WTC11 (cell line): ENCODE data around the gene C1QL2. TPM values are rescaled to one million over a fixed set of nuclear protein-coding genes. Genes with fewer than 3 reads are reported as not detected.

Experiments
- ATAC-seq: fragments of 200-7000 bp; cut with Tn5 transposase; 2 replicates; pipeline ENCODE4 v1.10.0; 2021; ENCODE audit warnings: mild to moderate bottlenecking, moderate library complexity
- CTCF ChIA-PET: fragments of 300-600 bp; sonication (Branson Sonifier 250); formaldehyde crosslinking; loops from one replicate; lab custom pipeline; 2021; ENCODE audit warnings: antibody characterized with exemption; lab: Charles Lee
- POLR2A ChIA-PET: fragments of 350-600 bp; sonication (Branson Sonifier 250); formaldehyde crosslinking; loops from one replicate; lab custom pipeline; 2021; ENCODE audit warnings: antibody characterized with exemption; lab: Charles Lee
- DNase-seq: peaks from one replicate; pipeline ENCODE4 v3.0.0; 2021; ENCODE audit warnings: low spot score
- H3K27ac Mint-ChIP-seq: 2 replicates; pipeline ENCODE4 v1.8.0; 2021; ENCODE audit warnings: mixed read lengths
- H3K27me3 Mint-ChIP-seq: 2 replicates; pipeline ENCODE4 v1.8.0; 2021; ENCODE audit warnings: low read depth, mild to moderate bottlenecking, moderate library complexity, mixed read lengths
- H3K36me3 Mint-ChIP-seq: 2 replicates; pipeline ENCODE4 v1.8.0; 2021; ENCODE audit warnings: mixed read lengths
- H3K4me1 Mint-ChIP-seq: 2 replicates; pipeline ENCODE4 v1.8.0; 2022; ENCODE audit warnings: mixed read lengths
- H3K4me3 Mint-ChIP-seq: 2 replicates; pipeline ENCODE4 v1.8.0; 2021; ENCODE audit warnings: mild to moderate bottlenecking, moderate library complexity, mixed read lengths
- H3K9me3 Mint-ChIP-seq: 2 replicates; pipeline ENCODE4 v1.8.0; 2021; ENCODE audit warnings: mixed read lengths
- ATF1 ChIP-seq: sonication (generic); formaldehyde crosslinking; IDR thresholded peaks from 2 replicates; pipeline ENCODE4 v1.8.1; 2023; ENCODE audit warnings: mild to moderate bottlenecking, moderate library complexity, missing genetic modification reagents
- ATF2 ChIP-seq: sonication (generic); formaldehyde crosslinking; IDR thresholded peaks from 2 replicates; pipeline ENCODE4 v1.8.1; 2022; ENCODE audit warnings: low read depth, missing genetic modification reagents, borderline replicate concordance
- ERG ChIP-seq: fragments of 250-450 bp; sonication (Bioruptor Pico); IDR thresholded peaks from 2 replicates; pipeline ENCODE4 v1.8.0; 2021; ENCODE audit warnings: mild to moderate bottlenecking
- ESRRA ChIP-seq: sonication (generic); formaldehyde crosslinking; IDR thresholded peaks from 2 replicates; pipeline ENCODE4 v1.8.1; 2022; ENCODE audit warnings: mild to moderate bottlenecking, missing genetic modification reagents, borderline replicate concordance
- ETV6 ChIP-seq: sonication (generic); formaldehyde crosslinking; IDR thresholded peaks from 2 replicates; pipeline ENCODE4 v1.8.1; 2022; ENCODE audit warnings: mild to moderate bottlenecking, missing genetic modification reagents
- FOXP4 ChIP-seq: sonication (generic); formaldehyde crosslinking; IDR thresholded peaks from 2 replicates; pipeline ENCODE4 v1.8.0; 2022; ENCODE audit warnings: mild to moderate bottlenecking, missing genetic modification reagents
- GABPB1 ChIP-seq: sonication (generic); formaldehyde crosslinking; IDR thresholded peaks from 2 replicates; pipeline ENCODE4 v1.8.1; 2023; ENCODE audit warnings: mild to moderate bottlenecking, missing genetic modification reagents
- IRF2 ChIP-seq: sonication (generic); formaldehyde crosslinking; IDR thresholded peaks from 2 replicates; pipeline ENCODE4 v1.8.0; 2022; ENCODE audit warnings: low read depth, missing genetic modification reagents, borderline replicate concordance
- NR1H2 ChIP-seq: sonication (generic); formaldehyde crosslinking; IDR thresholded peaks from 2 replicates; pipeline ENCODE4 v1.9.0; 2021; ENCODE audit warnings: mild to moderate bottlenecking, moderate library complexity, missing genetic modification reagents
- NR2C2 ChIP-seq: sonication (generic); formaldehyde crosslinking; IDR thresholded peaks from 2 replicates; pipeline ENCODE4 v1.8.0; 2022; ENCODE audit warnings: mild to moderate bottlenecking, missing genetic modification reagents
- PRRX2 ChIP-seq: fragments of 250-450 bp; sonication (Bioruptor Pico); IDR thresholded peaks from 2 replicates; pipeline ENCODE4 v1.8.0; 2021; ENCODE audit warnings: mild to moderate bottlenecking
- ZNF416 ChIP-seq: fragments of 250-450 bp; sonication (Bioruptor Pico); IDR thresholded peaks from 2 replicates; pipeline ENCODE4 v1.9.0; 2021; ENCODE audit warnings: mild to moderate bottlenecking, inconsistent platforms
- total RNA-seq: library from RNA; stranded (reverse); gene quantifications from 3 replicates; pipeline ENCODE4 v1.2.3, GENCODE V29; 2021
- TF ChIP-seq, protein P1 (sequence below): sonication (generic); formaldehyde crosslinking; IDR thresholded peaks from 2 replicates; pipeline ENCODE4 v1.8.1; 2023; ENCODE audit warnings: mild to moderate bottlenecking, missing genetic modification reagents, moderate library complexity
- TF ChIP-seq, protein P2 (sequence below): sonication (generic); formaldehyde crosslinking; IDR thresholded peaks from 2 replicates; pipeline ENCODE4 v1.8.1; 2023; ENCODE audit warnings: mild to moderate bottlenecking, missing genetic modification reagents
- TF ChIP-seq, protein P3 (sequence below): fragments of 250-450 bp; sonication (Bioruptor Pico); IDR thresholded peaks from 2 replicates; pipeline ENCODE4 v1.9.0; 2021; ENCODE audit warnings: mild to moderate bottlenecking
- TF ChIP-seq, protein P4 (sequence below): sonication (generic); formaldehyde crosslinking; IDR thresholded peaks from 2 replicates; pipeline ENCODE4 v1.8.0; 2022; ENCODE audit warnings: mild to moderate bottlenecking, missing genetic modification reagents
- TF ChIP-seq, protein P5 (sequence below): sonication (generic); formaldehyde crosslinking; conservative IDR thresholded peaks from 2 replicates; pipeline ENCODE4 v1.8.1; 2022; ENCODE audit warnings: mild to moderate bottlenecking, missing genetic modification reagents
- TF ChIP-seq, protein P6 (sequence below): fragments of 250-450 bp; sonication (Bioruptor Pico); IDR thresholded peaks from 2 replicates; pipeline ENCODE4 v1.9.0; 2021; ENCODE audit warnings: mild to moderate bottlenecking, borderline replicate concordance

Gene C1QL2
- total RNA-seq, 1 experiment from 2014 or later = 1.0 TPM

DNA sequence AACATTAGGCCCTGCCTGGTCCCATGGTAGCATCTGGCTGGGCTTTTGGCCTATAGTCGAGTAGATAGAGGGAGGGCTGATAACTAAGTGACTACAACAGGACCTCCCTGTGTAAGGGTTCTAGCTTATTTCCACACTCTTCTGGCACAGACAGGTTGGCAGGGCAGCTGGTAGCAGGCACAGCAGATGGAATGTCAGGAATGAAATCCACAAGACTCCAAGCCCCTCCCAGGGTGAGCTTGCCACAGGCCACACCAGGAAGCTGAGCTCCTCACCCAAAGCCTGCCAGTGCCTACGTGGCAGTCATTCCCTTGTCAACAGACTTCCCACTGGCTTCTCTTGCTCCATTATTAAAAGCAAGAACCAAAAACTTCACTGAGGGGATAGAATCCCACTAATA lies 20.7 kb upstream of the C1QL2 start:
- TF ChIP-seq, protein P1, sequence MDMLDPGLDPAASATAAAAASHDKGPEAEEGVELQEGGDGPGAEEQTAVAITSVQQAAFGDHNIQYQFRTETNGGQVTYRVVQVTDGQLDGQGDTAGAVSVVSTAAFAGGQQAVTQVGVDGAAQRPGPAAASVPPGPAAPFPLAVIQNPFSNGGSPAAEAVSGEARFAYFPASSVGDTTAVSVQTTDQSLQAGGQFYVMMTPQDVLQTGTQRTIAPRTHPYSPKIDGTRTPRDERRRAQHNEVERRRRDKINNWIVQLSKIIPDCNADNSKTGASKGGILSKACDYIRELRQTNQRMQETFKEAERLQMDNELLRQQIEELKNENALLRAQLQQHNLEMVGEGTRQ (CRISPR knock-in tag) = no peak
- TF ChIP-seq ATF2 (CRISPR knock-in tag) = no peak
- TF ChIP-seq, protein P2, sequence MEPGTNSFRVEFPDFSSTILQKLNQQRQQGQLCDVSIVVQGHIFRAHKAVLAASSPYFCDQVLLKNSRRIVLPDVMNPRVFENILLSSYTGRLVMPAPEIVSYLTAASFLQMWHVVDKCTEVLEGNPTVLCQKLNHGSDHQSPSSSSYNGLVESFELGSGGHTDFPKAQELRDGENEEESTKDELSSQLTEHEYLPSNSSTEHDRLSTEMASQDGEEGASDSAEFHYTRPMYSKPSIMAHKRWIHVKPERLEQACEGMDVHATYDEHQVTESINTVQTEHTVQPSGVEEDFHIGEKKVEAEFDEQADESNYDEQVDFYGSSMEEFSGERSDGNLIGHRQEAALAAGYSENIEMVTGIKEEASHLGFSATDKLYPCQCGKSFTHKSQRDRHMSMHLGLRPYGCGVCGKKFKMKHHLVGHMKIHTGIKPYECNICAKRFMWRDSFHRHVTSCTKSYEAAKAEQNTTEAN = no peak
- no peak for TF ChIP-seq NR2C2 (CRISPR knock-in tag)
- TF ChIP-seq ERG (CRISPR knock-in tag) = no peak
- no peak for TF ChIP-seq PRRX2
- TF ChIP-seq NR1H2 (CRISPR knock-in tag) = no peak
- TF ChIP-seq, protein P3, sequence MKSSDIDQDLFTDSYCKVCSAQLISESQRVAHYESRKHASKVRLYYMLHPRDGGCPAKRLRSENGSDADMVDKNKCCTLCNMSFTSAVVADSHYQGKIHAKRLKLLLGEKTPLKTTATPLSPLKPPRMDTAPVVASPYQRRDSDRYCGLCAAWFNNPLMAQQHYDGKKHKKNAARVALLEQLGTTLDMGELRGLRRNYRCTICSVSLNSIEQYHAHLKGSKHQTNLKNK (CRISPR knock-in tag) = no peak
- Mint-ChIP-seq H3K4me3 (no peak overlapping the region), H3K27ac (no peak overlapping the region), H3K27me3 (peaks cover 3% of the 10 kb centered on the region; the same call in 1 of the 2 replicates), H3K36me3 (peaks cover 7% of the 10 kb centered on the region), H3K9me3 (peaks cover 11% of the 10 kb centered on the region), H3K4me1 (peaks cover 9% of the 10 kb centered on the region)
- POLR2A ChIA-PET = no interaction called here
- CTCF ChIA-PET = interaction anchor here (1.0 kb wide), 1 partner anchor 296 kb away, joined by 3 read pairs; no protein-coding TSS in a partner anchor
- ATAC-seq = no peak
- no peak for DNase-seq

- no peak overlapping the region for H3K4me3 Mint-ChIP-seq
- TF ChIP-seq, protein P4, sequence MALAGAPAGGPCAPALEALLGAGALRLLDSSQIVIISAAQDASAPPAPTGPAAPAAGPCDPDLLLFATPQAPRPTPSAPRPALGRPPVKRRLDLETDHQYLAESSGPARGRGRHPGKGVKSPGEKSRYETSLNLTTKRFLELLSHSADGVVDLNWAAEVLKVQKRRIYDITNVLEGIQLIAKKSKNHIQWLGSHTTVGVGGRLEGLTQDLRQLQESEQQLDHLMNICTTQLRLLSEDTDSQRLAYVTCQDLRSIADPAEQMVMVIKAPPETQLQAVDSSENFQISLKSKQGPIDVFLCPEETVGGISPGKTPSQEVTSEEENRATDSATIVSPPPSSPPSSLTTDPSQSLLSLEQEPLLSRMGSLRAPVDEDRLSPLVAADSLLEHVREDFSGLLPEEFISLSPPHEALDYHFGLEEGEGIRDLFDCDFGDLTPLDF (CRISPR knock-in tag) = no peak
- TF ChIP-seq FOXP4 (CRISPR knock-in tag) (no peak), GABPB1 (CRISPR knock-in tag) (no peak), ESRRA (CRISPR knock-in tag) (no peak), ZNF416 (CRISPR knock-in tag) (no peak), ATF1 (no peak), ETV6 (no peak), IRF2 (CRISPR knock-in tag) (no peak)
- TF ChIP-seq, protein P5, sequence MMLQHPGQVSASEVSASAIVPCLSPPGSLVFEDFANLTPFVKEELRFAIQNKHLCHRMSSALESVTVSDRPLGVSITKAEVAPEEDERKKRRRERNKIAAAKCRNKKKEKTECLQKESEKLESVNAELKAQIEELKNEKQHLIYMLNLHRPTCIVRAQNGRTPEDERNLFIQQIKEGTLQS (CRISPR knock-in tag) = no peak
- TF ChIP-seq, protein P2 = no peak
- TF ChIP-seq, protein P6, sequence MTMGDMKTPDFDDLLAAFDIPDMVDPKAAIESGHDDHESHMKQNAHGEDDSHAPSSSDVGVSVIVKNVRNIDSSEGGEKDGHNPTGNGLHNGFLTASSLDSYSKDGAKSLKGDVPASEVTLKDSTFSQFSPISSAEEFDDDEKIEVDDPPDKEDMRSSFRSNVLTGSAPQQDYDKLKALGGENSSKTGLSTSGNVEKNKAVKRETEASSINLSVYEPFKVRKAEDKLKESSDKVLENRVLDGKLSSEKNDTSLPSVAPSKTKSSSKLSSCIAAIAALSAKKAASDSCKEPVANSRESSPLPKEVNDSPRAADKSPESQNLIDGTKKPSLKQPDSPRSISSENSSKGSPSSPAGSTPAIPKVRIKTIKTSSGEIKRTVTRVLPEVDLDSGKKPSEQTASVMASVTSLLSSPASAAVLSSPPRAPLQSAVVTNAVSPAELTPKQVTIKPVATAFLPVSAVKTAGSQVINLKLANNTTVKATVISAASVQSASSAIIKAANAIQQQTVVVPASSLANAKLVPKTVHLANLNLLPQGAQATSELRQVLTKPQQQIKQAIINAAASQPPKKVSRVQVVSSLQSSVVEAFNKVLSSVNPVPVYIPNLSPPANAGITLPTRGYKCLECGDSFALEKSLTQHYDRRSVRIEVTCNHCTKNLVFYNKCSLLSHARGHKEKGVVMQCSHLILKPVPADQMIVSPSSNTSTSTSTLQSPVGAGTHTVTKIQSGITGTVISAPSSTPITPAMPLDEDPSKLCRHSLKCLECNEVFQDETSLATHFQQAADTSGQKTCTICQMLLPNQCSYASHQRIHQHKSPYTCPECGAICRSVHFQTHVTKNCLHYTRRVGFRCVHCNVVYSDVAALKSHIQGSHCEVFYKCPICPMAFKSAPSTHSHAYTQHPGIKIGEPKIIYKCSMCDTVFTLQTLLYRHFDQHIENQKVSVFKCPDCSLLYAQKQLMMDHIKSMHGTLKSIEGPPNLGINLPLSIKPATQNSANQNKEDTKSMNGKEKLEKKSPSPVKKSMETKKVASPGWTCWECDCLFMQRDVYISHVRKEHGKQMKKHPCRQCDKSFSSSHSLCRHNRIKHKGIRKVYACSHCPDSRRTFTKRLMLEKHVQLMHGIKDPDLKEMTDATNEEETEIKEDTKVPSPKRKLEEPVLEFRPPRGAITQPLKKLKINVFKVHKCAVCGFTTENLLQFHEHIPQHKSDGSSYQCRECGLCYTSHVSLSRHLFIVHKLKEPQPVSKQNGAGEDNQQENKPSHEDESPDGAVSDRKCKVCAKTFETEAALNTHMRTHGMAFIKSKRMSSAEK (CRISPR knock-in tag) = no peak
- TF ChIP-seq, all 79 proteins: peak for 0
- ChIA-PET POLR2A (no interaction called here), CTCF (interaction anchor here (1.0 kb wide), 1 partner anchor 296 kb away, joined by 3 read pairs; no protein-coding TSS in a partner anchor)
- DNase-seq (no peak), ATAC-seq (no peak)
- Mint-ChIP-seq H3K27me3 (peaks cover 3% of the 10 kb centered on the region; the same call in 1 of the 2 replicates), H3K27ac (no peak overlapping the region), H3K36me3 (peaks cover 7% of the 10 kb centered on the region), H3K4me1 (peaks cover 9% of the 10 kb centered on the region), H3K9me3 (peaks cover 11% of the 10 kb centered on the region)
These were observed 20.2 kb upstream of the C1QL2 start for GRCh38 chr2:119178776-119179175.
